Measurements from ENCODE around the gene ZNF549. TPM values are rescaled to one million over a fixed set of nuclear protein-coding genes. Genes with fewer than 3 reads are reported as not detected.

The ZNF549 gene
- total and polyA plus RNA-seq, 2 of the 13 experiments (the other 11 are each of a cell fraction or from before 2014, with no cell fraction given): 2.8 to 6.4 TPM

GRCh38 chr19:57527136-57527881 is at the start of gene ZNF549 (continued):
- TF ChIP-seq ZNF747 (CRISPR knock-in tag; IDR thresholded peaks at IDR 0.05; ENCODE audit: borderline replicate concordance) (peak; percentile 41; the same call in 1 of the 2 replicates), ZNF276 (CRISPR knock-in tag; IDR thresholded peaks at IDR 0.05; ENCODE audit: low read depth) (0 out of 2 replicates have a peak, but pooled peaks have one; percentile 47), ZNF780A (CRISPR knock-in tag; IDR thresholded peaks at IDR 0.05) (peak; percentile 69; the same call in 1 of the 2 replicates), NR0B2 (CRISPR knock-in tag; IDR thresholded peaks at IDR 0.05) (no peak), AGO2 (optimal IDR thresholded peaks at IDR 0.05; ENCODE audit: low read depth, low read length) (peak; percentile 54), REST (IDR thresholded peaks at IDR 0.05; ENCODE audit: borderline replicate concordance in 1 of 2, low read depth in 1 of 2, low read length in 2 of 2) (0 out of 4 replicates have a peak, but pooled peaks of 1 of the 2 experiments have one; percentile 11), ATF7 (IDR thresholded peaks at IDR 0.05) (no peak), ATF7 (CRISPR knock-in tag; IDR thresholded peaks at IDR 0.05) (0 out of 2 replicates have a peak, but pooled peaks have one; percentile 62), FOXP4 (CRISPR knock-in tag; IDR thresholded peaks at IDR 0.05) (0 out of 2 replicates have a peak, but pooled peaks have one; percentile 14), ZNF138 (CRISPR knock-in tag; IDR thresholded peaks at IDR 0.05; ENCODE audit: low read depth) (peak; percentile 51; the same call in 1 of the 2 replicates), GATAD1 (CRISPR knock-in tag; IDR thresholded peaks at IDR 0.05) (peak; percentile 93), BORCS8-MEF2B (CRISPR knock-in tag; IDR thresholded peaks at IDR 0.05) (peak; percentile 46), MXI1 (IDR thresholded peaks at IDR 0.05; ENCODE audit: borderline replicate concordance, low read depth, low read length) (peak; percentile 74; the same call in 2 of the 3 replicates), SAFB2 (CRISPR knock-in tag; IDR thresholded peaks at IDR 0.05; ENCODE audit: borderline replicate concordance, low read depth) (peak; percentile 67; the same call in 1 of the 2 replicates), ZNF574 (CRISPR knock-in tag; IDR thresholded peaks at IDR 0.05) (peak; percentile 90), MTF2 (CRISPR knock-in tag; IDR thresholded peaks at IDR 0.05; ENCODE audit: borderline replicate concordance) (no peak), ZNF790 (CRISPR knock-in tag; IDR thresholded peaks at IDR 0.05; ENCODE audit: borderline replicate concordance) (peak; percentile 53; the same call in 1 of the 2 replicates)

Measured in HepG2 (cell line).